PC-3 (cell line): ENCODE measurements around the gene MITF.

Source experiments
- CTCF ChIP-seq: fragments of 300-600 bp; sonication (generic); conservative IDR thresholded peaks from 2 replicates; pipeline ENCODE4 v1.5.1; 2017; ENCODE audit warnings: antibody characterized with exemption, low read depth, mild to moderate bottlenecking, low read length
- EZH2 ChIP-seq: fragments of 300-600 bp; sonication (generic); IDR thresholded peaks from one replicate; pipeline ENCODE4 v1.6.1; 2017; ENCODE audit warnings: antibody characterized with exemption, mild to moderate bottlenecking, low read length; ENCODE audit not compliant: unreplicated experiment

- TF ChIP-seq EZH2 = no peak
- no peak for TF ChIP-seq CTCF
Observed at GRCh38 chr3:69972672-69973071, 233.4 kb downstream of the MITF start.
